GM12891 (cell line): ENCODE results near the gene PPP1CA.

Experiments
- POLR2A ChIP-seq: IDR thresholded peaks from 2 replicates; pipeline ENCODE4 v1.6.1; 2011; ENCODE audit warnings: low read depth, low read length, control low read depth
- POLR2AphosphoS5 ChIP-seq: IDR thresholded peaks from 2 replicates; pipeline ENCODE4 v1.6.1; 2011; ENCODE audit warnings: low read depth, low read length, control low read depth
- TAF1 ChIP-seq: IDR thresholded peaks from 2 replicates; pipeline ENCODE4 v1.6.1; 2011; ENCODE audit warnings: low read depth, low read length, control low read depth

DNA sequence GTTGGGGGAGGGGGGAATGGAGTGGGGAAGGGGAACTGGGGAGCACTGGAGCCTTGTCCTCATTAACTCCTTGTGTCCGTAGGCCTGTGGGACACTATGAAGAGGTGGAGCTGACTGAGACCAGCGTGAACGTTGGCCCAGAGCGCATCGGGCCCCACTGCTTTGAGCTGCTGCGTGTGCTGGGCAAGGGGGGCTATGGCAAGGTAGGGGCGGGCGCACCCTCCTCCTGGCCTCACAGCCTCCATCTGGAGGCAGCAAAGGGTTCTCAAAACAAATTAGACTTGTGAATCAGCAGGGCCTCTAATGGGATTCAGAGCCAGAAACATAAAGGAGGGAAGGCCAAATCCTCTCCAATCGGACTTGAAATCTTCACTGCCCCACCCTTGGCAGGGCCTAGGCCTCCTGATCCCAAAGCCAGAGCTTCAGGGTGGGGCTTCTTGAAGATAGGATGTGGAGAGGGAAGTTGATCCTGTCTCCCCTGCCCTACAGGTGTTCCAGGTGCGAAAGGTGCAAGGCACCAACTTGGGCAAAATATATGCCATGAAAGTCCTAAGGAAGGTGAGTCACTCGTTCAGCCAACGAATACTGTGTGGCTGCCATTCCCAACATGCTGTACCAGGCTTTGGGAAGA is 27.5 kb upstream of the PPP1CA start:
- TF ChIP-seq POLR2AphosphoS5 (no peak), POLR2A (peak; percentile 22; the same call in 1 of the 2 replicates), TAF1 (no peak)
